Fibroblast of villous mesenchyme (primary cell): ENCODE results near the gene GPR12. TPM values are rescaled to one million over a fixed set of nuclear protein-coding genes. Genes with fewer than 3 reads are reported as not detected.
A peak's percentile ranks its signal among the peaks of the same experiment; 100 is the strongest.

Source experiments
- DNase-seq: peaks from one replicate; pipeline ENCODE4 v3.0.0-alpha.2; 2010; ENCODE audit warnings: low read depth
- H3K4me3 ChIP-seq: 2 replicates; pipeline ENCODE4 v1.5.1; 2011; ENCODE audit warnings: low read depth, mild to moderate bottlenecking, low read length
- total RNA-seq: library from RNA; depleted of rRNA; stranded (reverse); fragments of >200 nt; gene quantifications from 2 replicates; pipeline ENCODE4 v1.2.3, GENCODE V29; 2012
- TF ChIP-seq, protein P1 (sequence below): IDR thresholded peaks from 2 replicates; pipeline ENCODE4 v1.5.1; 2012; ENCODE audit warnings: low read depth, mild to moderate bottlenecking, low read length; ENCODE audit not compliant: insufficient read depth

Gene GPR12
- total RNA-seq, 1 donor, result not detected

DNA sequence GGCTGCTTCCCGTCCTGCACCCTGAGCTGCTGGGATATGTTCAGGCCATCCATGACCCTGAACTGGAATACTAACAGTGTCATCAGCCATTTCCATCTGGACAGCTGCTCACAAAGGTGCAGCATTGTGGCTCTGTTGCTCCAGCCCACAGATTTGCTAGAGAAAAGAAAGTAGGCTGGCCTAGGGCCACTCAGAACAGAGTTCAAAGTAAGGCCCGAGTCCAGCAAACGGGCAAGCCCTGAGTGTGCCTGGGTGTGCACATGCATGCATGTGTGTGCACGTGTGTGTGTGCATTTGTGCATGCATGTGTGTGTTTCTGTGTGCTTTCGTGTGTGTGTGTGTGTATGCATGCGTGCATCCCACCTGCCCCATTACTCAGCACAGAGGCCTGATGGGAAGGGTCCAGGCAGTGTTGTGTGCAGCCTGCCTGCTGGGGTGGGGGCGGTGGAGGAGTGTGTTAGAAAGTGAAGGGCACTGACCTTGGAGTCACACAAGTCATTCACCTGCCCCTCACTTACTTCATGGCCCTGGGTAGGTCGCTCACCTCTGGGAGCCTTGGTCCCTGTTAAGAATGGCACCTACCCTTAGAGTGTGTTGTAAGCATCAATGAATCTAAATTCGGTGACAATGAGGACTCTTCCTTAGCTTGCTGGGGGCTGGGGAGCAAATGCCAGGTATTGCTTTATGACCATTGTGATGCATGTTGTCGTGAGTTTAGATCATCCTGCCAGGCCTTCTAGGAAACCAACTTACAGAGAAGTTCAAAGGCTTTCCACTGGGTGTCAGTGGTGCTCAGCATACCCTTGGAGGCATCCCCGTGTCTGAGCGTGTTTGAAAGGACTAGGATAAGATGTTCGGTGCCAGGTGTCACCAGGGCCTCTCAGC, 53.2 kb downstream of the GPR12 start:
- TF ChIP-seq, protein P1, sequence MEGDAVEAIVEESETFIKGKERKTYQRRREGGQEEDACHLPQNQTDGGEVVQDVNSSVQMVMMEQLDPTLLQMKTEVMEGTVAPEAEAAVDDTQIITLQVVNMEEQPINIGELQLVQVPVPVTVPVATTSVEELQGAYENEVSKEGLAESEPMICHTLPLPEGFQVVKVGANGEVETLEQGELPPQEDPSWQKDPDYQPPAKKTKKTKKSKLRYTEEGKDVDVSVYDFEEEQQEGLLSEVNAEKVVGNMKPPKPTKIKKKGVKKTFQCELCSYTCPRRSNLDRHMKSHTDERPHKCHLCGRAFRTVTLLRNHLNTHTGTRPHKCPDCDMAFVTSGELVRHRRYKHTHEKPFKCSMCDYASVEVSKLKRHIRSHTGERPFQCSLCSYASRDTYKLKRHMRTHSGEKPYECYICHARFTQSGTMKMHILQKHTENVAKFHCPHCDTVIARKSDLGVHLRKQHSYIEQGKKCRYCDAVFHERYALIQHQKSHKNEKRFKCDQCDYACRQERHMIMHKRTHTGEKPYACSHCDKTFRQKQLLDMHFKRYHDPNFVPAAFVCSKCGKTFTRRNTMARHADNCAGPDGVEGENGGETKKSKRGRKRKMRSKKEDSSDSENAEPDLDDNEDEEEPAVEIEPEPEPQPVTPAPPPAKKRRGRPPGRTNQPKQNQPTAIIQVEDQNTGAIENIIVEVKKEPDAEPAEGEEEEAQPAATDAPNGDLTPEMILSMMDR, result peak; percentile 64
- peak; percentile 45 for DNase-seq
- no peak overlapping the region for H3K4me3 ChIP-seq

DNA sequence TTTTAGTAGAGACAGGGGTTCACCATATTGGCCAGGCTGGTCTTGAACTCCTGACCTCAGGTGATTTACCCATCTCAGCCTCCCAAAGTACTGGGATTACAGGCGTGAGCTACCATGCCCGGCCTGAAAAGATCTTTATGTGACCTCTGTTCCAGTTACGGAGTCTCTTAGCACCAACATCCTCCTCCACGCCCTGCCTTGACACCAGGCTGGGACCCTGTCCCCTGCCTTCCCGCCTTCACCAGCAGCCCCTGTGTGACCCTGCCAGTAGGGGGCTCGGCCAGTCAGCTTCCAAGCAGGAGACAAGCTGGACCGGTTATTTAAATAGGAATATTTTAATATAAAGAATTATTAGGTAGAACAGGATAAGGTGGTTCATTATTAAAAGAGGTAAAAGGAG, 54.2 kb downstream of the GPR12 start:
- no peak for DNase-seq
- no peak overlapping the region for H3K4me3 ChIP-seq
- TF ChIP-seq, protein P1, result no peak

DNA sequence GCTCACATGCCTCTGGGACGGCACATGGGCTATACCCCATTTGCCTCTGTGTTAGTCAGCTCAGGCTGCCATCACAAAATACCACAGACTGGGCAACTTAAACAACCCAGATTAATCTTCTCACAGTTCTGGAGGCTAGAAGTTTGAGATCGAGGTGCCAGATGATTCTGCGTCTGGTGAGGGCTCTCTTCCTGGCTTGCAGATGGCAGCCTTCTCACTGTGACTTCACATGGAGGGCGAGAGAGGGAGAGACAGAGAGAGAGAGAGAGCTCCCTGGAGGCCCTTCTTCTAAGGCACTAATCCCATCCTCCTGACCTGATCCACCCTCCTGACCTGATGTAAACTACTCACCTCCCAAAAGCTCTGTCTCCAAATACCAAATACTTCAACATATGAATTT, 55.0 kb downstream of the GPR12 start:
- no peak overlapping the region for H3K4me3 ChIP-seq
- no peak for DNase-seq
- TF ChIP-seq, protein P1, result no peak

Other genes starting within 250 kb of the GPR12 start
- 9.0 and 14.2 TPM in 2 replicates for gene WASF3, start 203.1 kb downstream of the GPR12 start, total RNA-seq